Tongue (tissue), 2 donors: ENCODE data around the gene ST3GAL3. TPM values are rescaled to one million over a fixed set of nuclear protein-coding genes. Genes with fewer than 3 reads are reported as not detected.
"Not testable (repeated sequence)": the region's sequence is repeated elsewhere in the genome, so short reads cannot be mapped to it uniquely, and the experiment has no call there.

Experiments
- DNase-seq: peaks from one replicate; pipeline ENCODE4 v3.0.0-alpha.2; 2015
- total RNA-seq: library from RNA; depleted of rRNA; stranded (reverse); fragments of >200 nt; gene quantifications from one replicate; pipeline ENCODE4 v1.2.3, GENCODE V29; 2014

The ST3GAL3 gene
- total RNA-seq, 1 donor from 2014 or later = 26.0 TPM

- DNase-seq = peak; percentile 9
These were observed 50.2 kb downstream of the ST3GAL3 start for GRCh38 chr1:43757343-43758053.

- DNase-seq = no peak
These were observed 53.5 kb downstream of the ST3GAL3 start for GRCh38 chr1:43760745-43761317.

- DNase-seq = peak; percentile 96
These were observed 56.2 kb downstream of the ST3GAL3 start for GRCh38 chr1:43763497-43763973.

GRCh38 chr1:43764581-43764980 lies 57.2 kb downstream of the ST3GAL3 start:
- DNase-seq = peak; percentile 88

GRCh38 chr1:43766086-43766784 lies 58.9 kb downstream of the ST3GAL3 start:
- peak; percentile 34 for DNase-seq

GRCh38 chr1:43766818-43767525 lies 59.6 kb downstream of the ST3GAL3 start:
- DNase-seq = peak; percentile 50

- DNase-seq = no peak
These were observed 60.8 kb downstream of the ST3GAL3 start for GRCh38 chr1:43768168-43768567.

- DNase-seq = no peak
These were observed 62.1 kb downstream of the ST3GAL3 start for GRCh38 chr1:43769350-43769908.

GRCh38 chr1:43770111-43770510 lies 62.8 kb downstream of the ST3GAL3 start:
- no peak for DNase-seq

- DNase-seq = no peak
These were observed 65.6 kb downstream of the ST3GAL3 start for GRCh38 chr1:43772978-43773377.

- DNase-seq = no peak
These were observed 66.5 kb downstream of the ST3GAL3 start for GRCh38 chr1:43773821-43774220.

- DNase-seq = no peak
These were observed 67.0 kb downstream of the ST3GAL3 start for GRCh38 chr1:43774359-43774758.

GRCh38 chr1:43776043-43776761 lies 68.9 kb downstream of the ST3GAL3 start:
- no peak for DNase-seq

- not testable (repeated sequence) for DNase-seq
These were observed 70.6 kb downstream of the ST3GAL3 start for GRCh38 chr1:43777916-43778315.

- no peak for DNase-seq
These were observed 71.9 kb downstream of the ST3GAL3 start for GRCh38 chr1:43779266-43779665.

GRCh38 chr1:43779805-43780403 lies 72.6 kb downstream of the ST3GAL3 start:
- DNase-seq = no peak

- no peak for DNase-seq
These were observed 74.2 kb downstream of the ST3GAL3 start for GRCh38 chr1:43781574-43781973.

GRCh38 chr1:43783096-43783670 lies 75.8 kb downstream of the ST3GAL3 start:
- DNase-seq = no peak

GRCh38 chr1:43783671-43784205 lies 76.4 kb downstream of the ST3GAL3 start:
- no peak for DNase-seq

- no peak for DNase-seq
These were observed 79.0 kb downstream of the ST3GAL3 start for GRCh38 chr1:43786201-43786958.
